ENCODE measurements around the gene KRTAP10-7. TPM values are rescaled to one million over a fixed set of nuclear protein-coding genes. Genes with fewer than 3 reads are reported as not detected.
"Not testable (repeated sequence)": the region's sequence is repeated elsewhere in the genome, so short reads cannot be mapped to it uniquely, and the experiment has no call there.

Gene KRTAP10-7
- total and polyA plus RNA-seq, 2 experiments from 2014 or later: not detected

- Histone ChIP-seq H4K20me1 (replicated peaks; ENCODE audit: insufficient read depth) (no peaks in the 10 kb centered on the region), H3K79me2 (replicated peaks; ENCODE audit: insufficient read depth) (no peaks in the 10 kb centered on the region), H3K27me3 (ENCODE audit: insufficient read depth) (no peaks in the 10 kb centered on the region), H3K4me1 (ENCODE audit: insufficient read depth) (no peaks in the 10 kb centered on the region), H3F3A (replicated peaks; ENCODE audit: low read depth) (no peaks in the 10 kb centered on the region), H2AFZ (no peak within 1 kb of the TSS), H3K27ac (ENCODE audit: low read depth) (no peak within 1 kb of the TSS), H3K9me2 (ENCODE audit: insufficient read depth) (no peaks in the 10 kb centered on the region), H3K4me2 (no peak within 1 kb of the TSS), H3K36me3 (ENCODE audit: insufficient read depth) (0 out of 2 replicates have a peak, but pooled peaks cover 5% of the 10 kb centered on the region), H3K4me3 (no peak within 1 kb of the TSS)
- Mint-ChIP-seq H3K36me3 (ENCODE audit: low read depth) (no peaks in the 10 kb centered on the region; the same call in 1 of the 3 replicates), H3K4me1 (peaks cover 3% of the 10 kb centered on the region; the same call in 2 of the 3 replicates), H3K27ac (no peak within 1 kb of the TSS), H3K9me3 (peaks cover 20% of the 10 kb centered on the region), H3K27me3 (ENCODE audit: insufficient read depth, low read depth, poor library complexity) (peaks cover 8% of the 10 kb centered on the region), H3K4me3 (no peak within 1 kb of the TSS)
- TF ChIP-seq CREB1 (CRISPR knock-in tag; IDR thresholded peaks at IDR 0.05; ENCODE audit: low read depth) (no peak), EZH2phosphoT487 (IDR thresholded peaks at IDR 0.05; ENCODE audit: unreplicated experiment) (no peak)
- TF ChIP-seq, protein P1, sequence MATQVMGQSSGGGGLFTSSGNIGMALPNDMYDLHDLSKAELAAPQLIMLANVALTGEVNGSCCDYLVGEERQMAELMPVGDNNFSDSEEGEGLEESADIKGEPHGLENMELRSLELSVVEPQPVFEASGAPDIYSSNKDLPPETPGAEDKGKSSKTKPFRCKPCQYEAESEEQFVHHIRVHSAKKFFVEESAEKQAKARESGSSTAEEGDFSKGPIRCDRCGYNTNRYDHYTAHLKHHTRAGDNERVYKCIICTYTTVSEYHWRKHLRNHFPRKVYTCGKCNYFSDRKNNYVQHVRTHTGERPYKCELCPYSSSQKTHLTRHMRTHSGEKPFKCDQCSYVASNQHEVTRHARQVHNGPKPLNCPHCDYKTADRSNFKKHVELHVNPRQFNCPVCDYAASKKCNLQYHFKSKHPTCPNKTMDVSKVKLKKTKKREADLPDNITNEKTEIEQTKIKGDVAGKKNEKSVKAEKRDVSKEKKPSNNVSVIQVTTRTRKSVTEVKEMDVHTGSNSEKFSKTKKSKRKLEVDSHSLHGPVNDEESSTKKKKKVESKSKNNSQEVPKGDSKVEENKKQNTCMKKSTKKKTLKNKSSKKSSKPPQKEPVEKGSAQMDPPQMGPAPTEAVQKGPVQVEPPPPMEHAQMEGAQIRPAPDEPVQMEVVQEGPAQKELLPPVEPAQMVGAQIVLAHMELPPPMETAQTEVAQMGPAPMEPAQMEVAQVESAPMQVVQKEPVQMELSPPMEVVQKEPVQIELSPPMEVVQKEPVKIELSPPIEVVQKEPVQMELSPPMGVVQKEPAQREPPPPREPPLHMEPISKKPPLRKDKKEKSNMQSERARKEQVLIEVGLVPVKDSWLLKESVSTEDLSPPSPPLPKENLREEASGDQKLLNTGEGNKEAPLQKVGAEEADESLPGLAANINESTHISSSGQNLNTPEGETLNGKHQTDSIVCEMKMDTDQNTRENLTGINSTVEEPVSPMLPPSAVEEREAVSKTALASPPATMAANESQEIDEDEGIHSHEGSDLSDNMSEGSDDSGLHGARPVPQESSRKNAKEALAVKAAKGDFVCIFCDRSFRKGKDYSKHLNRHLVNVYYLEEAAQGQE (IDR thresholded peaks at IDR 0.05; ENCODE audit: unreplicated experiment): no peak
- TF ChIP-seq, protein P2, sequence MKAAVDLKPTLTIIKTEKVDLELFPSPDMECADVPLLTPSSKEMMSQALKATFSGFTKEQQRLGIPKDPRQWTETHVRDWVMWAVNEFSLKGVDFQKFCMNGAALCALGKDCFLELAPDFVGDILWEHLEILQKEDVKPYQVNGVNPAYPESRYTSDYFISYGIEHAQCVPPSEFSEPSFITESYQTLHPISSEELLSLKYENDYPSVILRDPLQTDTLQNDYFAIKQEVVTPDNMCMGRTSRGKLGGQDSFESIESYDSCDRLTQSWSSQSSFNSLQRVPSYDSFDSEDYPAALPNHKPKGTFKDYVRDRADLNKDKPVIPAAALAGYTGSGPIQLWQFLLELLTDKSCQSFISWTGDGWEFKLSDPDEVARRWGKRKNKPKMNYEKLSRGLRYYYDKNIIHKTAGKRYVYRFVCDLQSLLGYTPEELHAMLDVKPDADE (IDR thresholded peaks at IDR 0.05): no peak
- DNase-seq (ENCODE audit: low spot score) (no peak), ATAC-seq (peak; percentile 52)
These were observed 36.8 kb downstream of the KRTAP10-7 start, which contains the start of gene KRTAP10-10 for GRCh38 chr21:44637018-44637850. KRTAP10-10 (plus strand) TSS chr21:44637356; CDS start chr21:44637418, 62 bp downstream.

- H3K27ac ChIP-seq (ENCODE audit: low read depth); H3K4me3 Mint-ChIP-seq; H3K9me2 ChIP-seq (ENCODE audit: insufficient read depth); H3K79me2 ChIP-seq (replicated peaks; ENCODE audit: insufficient read depth); H3K4me3 ChIP-seq; H3K36me3 Mint-ChIP-seq (ENCODE audit: low read depth); H3K4me2 ChIP-seq; H3K27me3 ChIP-seq (ENCODE audit: insufficient read depth); H4K20me1 ChIP-seq (replicated peaks; ENCODE audit: insufficient read depth); DNase-seq (ENCODE audit: low spot score); H3K27me3 Mint-ChIP-seq (ENCODE audit: insufficient read depth, low read depth, poor library complexity); H3K36me3 ChIP-seq (ENCODE audit: insufficient read depth); H3K27ac Mint-ChIP-seq; H3K4me1 Mint-ChIP-seq; ATAC-seq; H2AFZ ChIP-seq; H3F3A ChIP-seq (replicated peaks; ENCODE audit: low read depth); H3K4me1 ChIP-seq (ENCODE audit: insufficient read depth): not testable (repeated sequence)
- H3K9me3 Mint-ChIP-seq: peaks cover 16% of the 10 kb centered on the region; the same call in 2 of the 3 replicates
These were observed 37.5 kb downstream of the KRTAP10-7 start for GRCh38 chr21:44637851-44638348.

- not testable (repeated sequence) for H4K20me1 ChIP-seq (replicated peaks; ENCODE audit: insufficient read depth); H3K27ac ChIP-seq (ENCODE audit: low read depth); H3K4me3 Mint-ChIP-seq; ATAC-seq; DNase-seq (ENCODE audit: low spot score); H3K27me3 Mint-ChIP-seq (ENCODE audit: insufficient read depth, low read depth, poor library complexity); H3K4me1 ChIP-seq (ENCODE audit: insufficient read depth); H3K36me3 Mint-ChIP-seq (ENCODE audit: low read depth); H3K4me1 Mint-ChIP-seq; H2AFZ ChIP-seq; H3K79me2 ChIP-seq (replicated peaks; ENCODE audit: insufficient read depth); H3K9me2 ChIP-seq (ENCODE audit: insufficient read depth); H3K4me2 ChIP-seq; H3K27ac Mint-ChIP-seq; H3K27me3 ChIP-seq (ENCODE audit: insufficient read depth); H3F3A ChIP-seq (replicated peaks; ENCODE audit: low read depth); H3K36me3 ChIP-seq (ENCODE audit: insufficient read depth); H3K4me3 ChIP-seq
- peaks cover 16% of the 10 kb centered on the region; the same call in 2 of the 3 replicates for H3K9me3 Mint-ChIP-seq
These were observed 38.3 kb downstream of the KRTAP10-7 start for GRCh38 chr21:44638506-44639330.
